A549 (cell line): Measurements from ENCODE around the gene ALDH1L1.

Experiments used
- BHLHE40 ChIP-seq: IDR thresholded peaks from 2 replicates; pipeline ENCODE4 v1.6.1; 2012; ENCODE audit warnings: low read depth, low read length, inconsistent platforms
- CBX8 ChIP-seq: fragments of 200-600 bp; sonication (generic); IDR thresholded peaks from 2 replicates; pipeline ENCODE4 v1.6.1; 2016
- CHD2 ChIP-seq: fragments of 150-350 bp; IDR thresholded peaks from 2 replicates; pipeline ENCODE4 v1.6.1; 2014; ENCODE audit warnings: low read length; ENCODE audit not compliant: partially characterized antibody
- EP300 ChIP-seq, 2 experiments: fragments of >200 bp; sonication (Bioruptor Twin); formaldehyde crosslinking; IDR thresholded peaks; 2 replicates in 1 of 2; 3 replicates in 1 of 2; pipeline ENCODE4 v1.6.1; 2016 to 2017
- FOSB ChIP-seq: fragments of 250-450 bp; sonication (Bioruptor Pico); IDR thresholded peaks from 2 replicates; pipeline ENCODE4 v1.5.0; 2020; ENCODE audit warnings: mild to moderate bottlenecking, moderate library complexity
- FOSL2 ChIP-seq, 2 experiments: fragments of 450-650 bp in 1 of 2; fragments of >200 bp in 1 of 2; sonication (Bioruptor Twin) in 1 of 2; formaldehyde crosslinking; IDR thresholded peaks; 2 replicates each; pipeline versions ENCODE4 v1.5.0 to v1.6.1; 2016 to 2020; ENCODE audit warnings: mild to moderate bottlenecking in 1 of 2, moderate library complexity in 1 of 2
- HEYL ChIP-seq: fragments of 250-450 bp; sonication (Bioruptor Pico); IDR thresholded peaks from 2 replicates; pipeline ENCODE4 v1.8.0; 2021; ENCODE audit warnings: mild to moderate bottlenecking, moderate library complexity
- HOXA7 ChIP-seq: fragments of 250-450 bp; sonication (Bioruptor Pico); IDR thresholded peaks from 2 replicates; pipeline ENCODE4 v1.5.0; 2020; ENCODE audit warnings: mild to moderate bottlenecking, moderate library complexity
- KDM5A ChIP-seq: fragments of 200-600 bp; sonication (generic); IDR thresholded peaks from 2 replicates; pipeline ENCODE4 v1.6.1; 2016; ENCODE audit warnings: antibody characterized with exemption, mild to moderate bottlenecking
- POLR2A ChIP-seq: IDR thresholded peaks from 2 replicates; pipeline ENCODE4 v1.6.1; 2012; ENCODE audit warnings: mild to moderate bottlenecking, low read length
- RCOR1 ChIP-seq: fragments of 150-350 bp; IDR thresholded peaks from 2 replicates; pipeline ENCODE4 v1.6.1; 2014; ENCODE audit warnings: antibody characterized with exemption, low read length, low read depth
- TF ChIP-seq, protein P1 (sequence below): fragments of >200 bp; sonication (Bioruptor Twin); formaldehyde crosslinking; IDR thresholded peaks from 3 replicates; pipeline ENCODE4 v1.5.1; 2016
- TF ChIP-seq, protein P2 (sequence below): IDR thresholded peaks from 2 replicates; pipeline ENCODE4 v1.6.1; 2012
- TF ChIP-seq, protein P3 (sequence below): fragments of 450-650 bp; IDR thresholded peaks from 2 replicates; pipeline ENCODE4 v1.6.1; 2014; ENCODE audit warnings: antibody characterized with exemption

- no peak for TF ChIP-seq CBX8
- TF ChIP-seq, protein P1, sequence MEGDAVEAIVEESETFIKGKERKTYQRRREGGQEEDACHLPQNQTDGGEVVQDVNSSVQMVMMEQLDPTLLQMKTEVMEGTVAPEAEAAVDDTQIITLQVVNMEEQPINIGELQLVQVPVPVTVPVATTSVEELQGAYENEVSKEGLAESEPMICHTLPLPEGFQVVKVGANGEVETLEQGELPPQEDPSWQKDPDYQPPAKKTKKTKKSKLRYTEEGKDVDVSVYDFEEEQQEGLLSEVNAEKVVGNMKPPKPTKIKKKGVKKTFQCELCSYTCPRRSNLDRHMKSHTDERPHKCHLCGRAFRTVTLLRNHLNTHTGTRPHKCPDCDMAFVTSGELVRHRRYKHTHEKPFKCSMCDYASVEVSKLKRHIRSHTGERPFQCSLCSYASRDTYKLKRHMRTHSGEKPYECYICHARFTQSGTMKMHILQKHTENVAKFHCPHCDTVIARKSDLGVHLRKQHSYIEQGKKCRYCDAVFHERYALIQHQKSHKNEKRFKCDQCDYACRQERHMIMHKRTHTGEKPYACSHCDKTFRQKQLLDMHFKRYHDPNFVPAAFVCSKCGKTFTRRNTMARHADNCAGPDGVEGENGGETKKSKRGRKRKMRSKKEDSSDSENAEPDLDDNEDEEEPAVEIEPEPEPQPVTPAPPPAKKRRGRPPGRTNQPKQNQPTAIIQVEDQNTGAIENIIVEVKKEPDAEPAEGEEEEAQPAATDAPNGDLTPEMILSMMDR = no peak
- no peak for TF ChIP-seq POLR2A
- no peak for TF ChIP-seq HOXA7
- TF ChIP-seq FOSL2 (IDR thresholded peaks at IDR 0.05) = no peak
- TF ChIP-seq FOSL2 (CRISPR knock-in tag; IDR thresholded peaks at IDR 0.05) = no peak
- no peak for TF ChIP-seq HEYL (CRISPR knock-in tag)
- TF ChIP-seq, protein P2, sequence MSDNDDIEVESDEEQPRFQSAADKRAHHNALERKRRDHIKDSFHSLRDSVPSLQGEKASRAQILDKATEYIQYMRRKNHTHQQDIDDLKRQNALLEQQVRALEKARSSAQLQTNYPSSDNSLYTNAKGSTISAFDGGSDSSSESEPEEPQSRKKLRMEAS = no peak
- no peak for TF ChIP-seq FOSB (CRISPR knock-in tag)
- no peak for TF ChIP-seq EP300 (IDR thresholded peaks at IDR 0.05)
- no peak for TF ChIP-seq KDM5A
- TF ChIP-seq BHLHE40 = no peak
- TF ChIP-seq, protein P3, sequence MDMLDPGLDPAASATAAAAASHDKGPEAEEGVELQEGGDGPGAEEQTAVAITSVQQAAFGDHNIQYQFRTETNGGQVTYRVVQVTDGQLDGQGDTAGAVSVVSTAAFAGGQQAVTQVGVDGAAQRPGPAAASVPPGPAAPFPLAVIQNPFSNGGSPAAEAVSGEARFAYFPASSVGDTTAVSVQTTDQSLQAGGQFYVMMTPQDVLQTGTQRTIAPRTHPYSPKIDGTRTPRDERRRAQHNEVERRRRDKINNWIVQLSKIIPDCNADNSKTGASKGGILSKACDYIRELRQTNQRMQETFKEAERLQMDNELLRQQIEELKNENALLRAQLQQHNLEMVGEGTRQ = no peak
- TF ChIP-seq RCOR1 = no peak
- TF ChIP-seq CHD2 = no peak
These were observed 67.7 kb downstream of the ALDH1L1 start for GRCh38 chr3:126112531-126113237.
